IMR-90 (cell line): Measurements from ENCODE around the gene CAMK2D. TPM values are rescaled to one million over a fixed set of nuclear protein-coding genes. Genes with fewer than 3 reads are reported as not detected.

Source experiments
- ATAC-seq: fragments of 200-7000 bp; cut with Tn5 transposase; 2 replicates; pipeline ENCODE4 v1.9.1; 2020; ENCODE audit warnings: low read depth, mild to moderate bottlenecking, moderate library complexity
- BruUV-seq: library from RNA; stranded (reverse); fragments of 400-500 nt; replicated peaks from 2 replicates; lab custom pipeline; 2021; lab: Mats Ljungman, UMichigan
- CTCF ChIA-PET: fragments of 300-600 bp; formaldehyde crosslinking; extraction: SDS; loops from one replicate; lab custom pipeline; 2021; ENCODE audit warnings: antibody characterized with exemption; lab: Yijun Ruan, JAX
- POLR2A ChIA-PET: fragments of 300-600 bp; sonication (Branson Sonifier 250); formaldehyde crosslinking; loops from one replicate; lab custom pipeline; 2022; ENCODE audit warnings: antibody characterized with exemption; ENCODE audit not compliant: unreplicated experiment; lab: Charles Lee
- DNase-seq: peaks from one replicate; pipeline ENCODE4 v3.0.0; 2013
- H2AFZ ChIP-seq: replicated peaks from 2 replicates; pipeline ENCODE3; 2013; ENCODE audit warnings: low read length, mild to moderate bottlenecking; ENCODE audit not compliant: poor library complexity
- H2AK5ac ChIP-seq: 2 replicates; pipeline ENCODE4 v1.6.1; 2013; ENCODE audit warnings: low read depth, low read length, inconsistent platforms
- H2AK9ac ChIP-seq: replicated peaks from 2 replicates; pipeline ENCODE3; 2013; ENCODE audit warnings: mild to moderate bottlenecking, low read depth, low read length, moderate library complexity; ENCODE audit not compliant: poor library complexity
- H2BK120ac ChIP-seq: 2 replicates; pipeline ENCODE4 v1.6.1; 2013; ENCODE audit warnings: low read depth, low read length, inconsistent platforms
- H2BK15ac ChIP-seq: 3 replicates; pipeline ENCODE4 v1.6.1; 2013; ENCODE audit warnings: low read depth, low read length, inconsistent platforms
- H2BK20ac ChIP-seq: 2 replicates; pipeline ENCODE4 v1.6.1; 2013; ENCODE audit warnings: low read depth, mild to moderate bottlenecking, inconsistent platforms, low read length, moderate library complexity
- H2BK5ac ChIP-seq: 2 replicates; pipeline ENCODE4 v1.6.1; 2013; ENCODE audit warnings: mild to moderate bottlenecking, low read depth, low read length, inconsistent platforms; ENCODE audit not compliant: poor library complexity, severe bottlenecking
- H3K14ac ChIP-seq: replicated peaks from 2 replicates; pipeline ENCODE4 v1.6.1; 2013; ENCODE audit warnings: low read depth, low read length, inconsistent platforms
- H3K18ac ChIP-seq: 2 replicates; pipeline ENCODE4 v1.6.1; 2013; ENCODE audit warnings: low read depth, low read length, control low read depth
- H3K23ac ChIP-seq: 2 replicates; pipeline ENCODE4 v1.6.1; 2013; ENCODE audit warnings: low read depth, low read length, inconsistent platforms
- H3K27ac ChIP-seq: 2 replicates; pipeline ENCODE4 v1.5.1; 2013; ENCODE audit warnings: mild to moderate bottlenecking, control low read depth, low read length; ENCODE audit not compliant: insufficient read depth
- H3K27me3 ChIP-seq: 2 replicates; pipeline ENCODE4 v1.6.1; 2013; ENCODE audit warnings: low read length; ENCODE audit not compliant: control insufficient read depth, insufficient read depth
- H3K36me3 ChIP-seq: 2 replicates; pipeline ENCODE4 v1.6.1; 2013; ENCODE audit warnings: low read length, mixed read lengths; ENCODE audit not compliant: control insufficient read depth, insufficient read depth
- H3K4ac ChIP-seq: 2 replicates; pipeline ENCODE4 v1.6.1; 2013; ENCODE audit warnings: low read depth, low read length, inconsistent platforms
- H3K4me1 ChIP-seq: 2 replicates; pipeline ENCODE4 v1.6.1; 2013; ENCODE audit warnings: low read length, mixed read lengths; ENCODE audit not compliant: control insufficient read depth, insufficient read depth
- H3K4me2 ChIP-seq: 2 replicates; pipeline ENCODE4 v1.6.1; 2013; ENCODE audit warnings: low read depth, mild to moderate bottlenecking, control low read depth, low read length, moderate library complexity
- H3K4me3 ChIP-seq: 2 replicates; pipeline ENCODE4 v1.5.1; 2013; ENCODE audit warnings: low read depth, mild to moderate bottlenecking, control low read depth, low read length, moderate library complexity; ENCODE audit not compliant: insufficient read depth
- H3K56ac ChIP-seq: 2 replicates; pipeline ENCODE4 v1.6.1; 2013; ENCODE audit warnings: low read length, inconsistent platforms; ENCODE audit not compliant: insufficient read depth; ENCODE audit errors: extremely low read depth
- H3K79me1 ChIP-seq, 2 experiments: 2 replicates each; pipeline ENCODE4 v1.6.1; 2013; ENCODE audit warnings: low read length in 2 of 2, inconsistent platforms in 1 of 2, low read depth in 1 of 2
- H3K9ac ChIP-seq: 2 replicates; pipeline ENCODE4 v1.6.1; 2013; ENCODE audit warnings: low read depth, low read length, control low read depth
- H3K9me1 ChIP-seq: 2 replicates; pipeline ENCODE4 v1.6.1; 2013; ENCODE audit warnings: low read length, inconsistent platforms; ENCODE audit not compliant: insufficient read depth
- H3K9me3 ChIP-seq: 2 replicates; pipeline ENCODE4 v1.6.1; 2013; ENCODE audit warnings: low read length; ENCODE audit not compliant: control insufficient read depth, insufficient read depth
- H4K20me1 ChIP-seq: 2 replicates; pipeline ENCODE4 v1.6.1; 2013; ENCODE audit warnings: low read length, inconsistent platforms; ENCODE audit not compliant: insufficient read depth
- H4K5ac ChIP-seq: 2 replicates; pipeline ENCODE4 v1.6.1; 2013; ENCODE audit warnings: mild to moderate bottlenecking, low read depth, low read length, control low read depth
- H4K8ac ChIP-seq, 2 experiments: 2 replicates each; pipeline ENCODE4 v1.6.1; 2013; ENCODE audit warnings: low read depth in 2 of 2, low read length in 2 of 2, control low read depth in 1 of 2, inconsistent platforms in 1 of 2
- H4K91ac ChIP-seq: 2 replicates; pipeline ENCODE4 v1.6.1; 2013; ENCODE audit warnings: low read depth, low read length, inconsistent platforms; ENCODE audit not compliant: insufficient read depth
- CHD1 ChIP-seq: IDR thresholded peaks from 2 replicates; pipeline ENCODE4 v1.6.1; 2012; ENCODE audit warnings: low read depth, low read length, improper control_type of control experiment
- MAFK ChIP-seq: IDR thresholded peaks from 2 replicates; pipeline ENCODE4 v1.6.1; 2012; ENCODE audit warnings: low read depth, low read length, improper control_type of control experiment
- MAZ ChIP-seq: IDR thresholded peaks from 2 replicates; pipeline ENCODE4 v1.6.1; 2012; ENCODE audit warnings: low read depth, mild to moderate bottlenecking, low read length, improper control_type of control experiment, moderate library complexity, borderline replicate concordance
- WGBS, 2 experiments: methylation state at CpG; one replicate each; pipeline versions ENCODE4 v1.1.5 to v1.1.7; 2013; ENCODE audit warnings: missing lambda C conversion rate in 2 of 2; ENCODE audit not compliant: insufficient read length in 1 of 2; ENCODE audit errors: extremely low coverage in 2 of 2; 5-methylcytosine and 5-hydroxymethylcytosine counted together
- dilution Hi-C: fragments of 300-500 bp; cut with HindIII; formaldehyde crosslinking; loops from one replicate; pipeline ENCODE4 v1.14.3; 2018; ENCODE audit warnings: low sequenced_read_pairs; ENCODE audit not compliant: unreplicated experiment
- in situ Hi-C: fragments of 300-500 bp; cut with MboI; formaldehyde crosslinking; loops from 3 replicates; pipeline ENCODE4 v1.14.3; 2019; ENCODE audit warnings: low sequenced_read_pairs, inconsistent platforms, mixed read lengths
- intact Hi-C: fragments of 100-400 bp; cut with micrococcal nuclease; formaldehyde crosslinking; loops from 2 replicates; pipeline ENCODE4 v1.10.0; 2022
- polyA plus RNA-seq, 3 experiments: library from polyadenylated mRNA; depleted of rRNA; stranded (reverse); fragments of >200 nt; gene quantifications; 2 replicates each; pipeline ENCODE4 v1.2.3, GENCODE V29; 2012; ENCODE audit warnings: low replicate concordance in 1 of 3
- total RNA-seq: library from RNA; depleted of rRNA; stranded (reverse); fragments of >200 nt; gene quantifications from 2 replicates; pipeline ENCODE4 v1.2.3, GENCODE V29; 2012
- TF ChIP-seq, protein P1 (sequence below): fragments of 150-350 bp; IDR thresholded peaks from 2 replicates; pipeline ENCODE4 v1.6.1; 2017; ENCODE audit warnings: mild to moderate bottlenecking, antibody characterized with exemption, low read length, low read depth
- TF ChIP-seq, protein P2 (sequence below): conservative IDR thresholded peaks from 2 replicates; pipeline ENCODE4 v1.5.1; 2012; ENCODE audit warnings: mild to moderate bottlenecking, low read depth, low read length, improper control_type of control experiment

Gene CAMK2D
- total and polyA plus RNA-seq, 2 of the 4 experiments (the other 2 are of a cell fraction) = 44.6 to 156 TPM

- H2BK120ac ChIP-seq = no peak overlapping the region
- H3K4me2 ChIP-seq = no peak overlapping the region
- no peaks in the 10 kb centered on the region for H3K4me1 ChIP-seq
- H2AK9ac ChIP-seq = no peak overlapping the region
- no peaks in the 10 kb centered on the region for H3K27me3 ChIP-seq
- no peak overlapping the region for H4K91ac ChIP-seq
- H2AK5ac ChIP-seq = no peak overlapping the region
- intact Hi-C loops (no loop called here), dilution Hi-C loops (no loop called here), in situ Hi-C loops (loop anchor here (25.0 kb wide), 1 partner anchor 838 kb away; no protein-coding TSS in a partner anchor)
- H3K4ac ChIP-seq = no peak overlapping the region
- TF ChIP-seq CHD1 = no peak
- TF ChIP-seq, protein P1, sequence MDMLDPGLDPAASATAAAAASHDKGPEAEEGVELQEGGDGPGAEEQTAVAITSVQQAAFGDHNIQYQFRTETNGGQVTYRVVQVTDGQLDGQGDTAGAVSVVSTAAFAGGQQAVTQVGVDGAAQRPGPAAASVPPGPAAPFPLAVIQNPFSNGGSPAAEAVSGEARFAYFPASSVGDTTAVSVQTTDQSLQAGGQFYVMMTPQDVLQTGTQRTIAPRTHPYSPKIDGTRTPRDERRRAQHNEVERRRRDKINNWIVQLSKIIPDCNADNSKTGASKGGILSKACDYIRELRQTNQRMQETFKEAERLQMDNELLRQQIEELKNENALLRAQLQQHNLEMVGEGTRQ = no peak
- TF ChIP-seq, protein P2, sequence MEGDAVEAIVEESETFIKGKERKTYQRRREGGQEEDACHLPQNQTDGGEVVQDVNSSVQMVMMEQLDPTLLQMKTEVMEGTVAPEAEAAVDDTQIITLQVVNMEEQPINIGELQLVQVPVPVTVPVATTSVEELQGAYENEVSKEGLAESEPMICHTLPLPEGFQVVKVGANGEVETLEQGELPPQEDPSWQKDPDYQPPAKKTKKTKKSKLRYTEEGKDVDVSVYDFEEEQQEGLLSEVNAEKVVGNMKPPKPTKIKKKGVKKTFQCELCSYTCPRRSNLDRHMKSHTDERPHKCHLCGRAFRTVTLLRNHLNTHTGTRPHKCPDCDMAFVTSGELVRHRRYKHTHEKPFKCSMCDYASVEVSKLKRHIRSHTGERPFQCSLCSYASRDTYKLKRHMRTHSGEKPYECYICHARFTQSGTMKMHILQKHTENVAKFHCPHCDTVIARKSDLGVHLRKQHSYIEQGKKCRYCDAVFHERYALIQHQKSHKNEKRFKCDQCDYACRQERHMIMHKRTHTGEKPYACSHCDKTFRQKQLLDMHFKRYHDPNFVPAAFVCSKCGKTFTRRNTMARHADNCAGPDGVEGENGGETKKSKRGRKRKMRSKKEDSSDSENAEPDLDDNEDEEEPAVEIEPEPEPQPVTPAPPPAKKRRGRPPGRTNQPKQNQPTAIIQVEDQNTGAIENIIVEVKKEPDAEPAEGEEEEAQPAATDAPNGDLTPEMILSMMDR = no peak
- no peak for TF ChIP-seq MAFK
- no peak for TF ChIP-seq MAZ
- peaks cover 9 to 13% of the 10 kb centered on the region in 2 experiments; a peak in 3 of 4 replicates for H3K79me1 ChIP-seq
- H4K8ac ChIP-seq = no peak overlapping the region
- no peak overlapping the region for H2BK20ac ChIP-seq
- H3K56ac ChIP-seq = no peak overlapping the region
- no peak overlapping the region for H3K14ac ChIP-seq
- peaks cover 9% of the 10 kb centered on the region for H3K36me3 ChIP-seq
- H4K20me1 ChIP-seq = no peaks in the 10 kb centered on the region
- H3K9ac ChIP-seq = no peak overlapping the region
- no peak overlapping the region for H3K27ac ChIP-seq
- H3K18ac ChIP-seq = no peak overlapping the region
- no peak overlapping the region for H3K23ac ChIP-seq
- no peak overlapping the region for H2BK5ac ChIP-seq
- ChIA-PET POLR2A (no interaction called here), CTCF (no interaction called here)
- no peak overlapping the region for H2BK15ac ChIP-seq
- WGBS, 2 experiments = no CpG with 5 or more reads among the region's 2 CpGs
- no peak overlapping the region for H4K5ac ChIP-seq
- ATAC-seq (no peak), DNase-seq (no peak)
- peaks cover 3% of the 10 kb centered on the region for H3K9me1 ChIP-seq
- H3K4me3 ChIP-seq = no peak overlapping the region
- no TSS peak for BruUV-seq
- H3K9me3 ChIP-seq = no peaks in the 10 kb centered on the region
- no peak overlapping the region for H2AFZ ChIP-seq
Observed at GRCh38 chr4:113524505-113525186, 236.9 kb downstream of the CAMK2D start.
